HepG2 (cell line): ENCODE results near the gene KLHDC8B. TPM values are rescaled to one million over a fixed set of nuclear protein-coding genes. Genes with fewer than 3 reads are reported as not detected.

ENCODE experiments used
- ARNT2 ChIP-seq: sonication (generic); formaldehyde crosslinking; IDR thresholded peaks from 2 replicates; pipeline ENCODE4 v1.8.0; 2022; ENCODE audit warnings: mild to moderate bottlenecking, low read depth, missing genetic modification reagents, moderate library complexity
- CCAR2 ChIP-seq: fragments of 200-400 bp; formaldehyde crosslinking; optimal IDR thresholded peaks from 2 replicates; pipeline ENCODE3; 2018; ENCODE audit warnings: low read depth, mild to moderate bottlenecking, low read length, moderate library complexity
- NCOA2 ChIP-seq: sonication (generic); formaldehyde crosslinking; IDR thresholded peaks from 2 replicates; pipeline ENCODE4 v1.8.0; 2022; ENCODE audit warnings: inconsistent platforms
- SOX13 ChIP-seq, 3 experiments: fragments of 450-650 bp in 1 of 3; sonication (generic) in 1 of 3; formaldehyde crosslinking in 1 of 3; IDR thresholded peaks in 2 of 3; conservative IDR thresholded peaks in 1 of 3; 2 replicates each; pipeline versions ENCODE4 v1.5.0 to v1.6.1; 2016 to 2020; ENCODE audit warnings: antibody characterized with exemption in 1 of 3, mild to moderate bottlenecking in 1 of 3, missing compliant biosample characterization in 1 of 3, missing genetic modification reagents in 1 of 3, moderate library complexity in 1 of 3
- TGIF2 ChIP-seq: IDR thresholded peaks from 2 replicates; pipeline ENCODE4 v1.6.1; 2016; ENCODE audit warnings: control low read depth, missing compliant biosample characterization
- ZNF530 ChIP-seq: sonication (generic); formaldehyde crosslinking; IDR thresholded peaks from 2 replicates; pipeline ENCODE4 v1.5.0; 2020; ENCODE audit warnings: low read depth, mild to moderate bottlenecking, missing genetic modification reagents
- ZNF780A ChIP-seq: sonication (generic); formaldehyde crosslinking; IDR thresholded peaks from 2 replicates; pipeline ENCODE4 v1.8.0; 2022; ENCODE audit warnings: mild to moderate bottlenecking, missing genetic modification reagents, moderate library complexity
- polyA plus RNA-seq, 8 experiments: library from polyadenylated mRNA; depleted of rRNA in 3 of 8; stranded (reverse) in 7 of 8; unstranded in 1 of 8; fragments of >200 nt; fragmentation: Illumina TruSeq in 4 of 8; extraction: Trizol in 4 of 8; gene quantifications; 2 replicates each; pipeline versions ENCODE4 v1.2.1 to v1.2.3, GENCODE V29; 2011 to 2016; ENCODE audit warnings: low read depth in 4 of 8, missing spikeins in 1 of 8, mixed read lengths in 1 of 8; ENCODE audit not compliant: insufficient read depth in 1 of 8
- total RNA-seq, 5 experiments: library from RNA; depleted of rRNA; stranded (reverse); fragments of >200 nt; fragmentation: Illumina TruSeq; extraction: Trizol; gene quantifications; 2 replicates each; pipeline ENCODE4 v1.2.3, GENCODE V29; 2016; ENCODE audit warnings: low read depth in 1 of 5
- TF ChIP-seq, protein P1 (sequence below): sonication (generic); formaldehyde crosslinking; IDR thresholded peaks from 2 replicates; pipeline ENCODE4 v1.8.0; 2022; ENCODE audit warnings: mild to moderate bottlenecking, missing genetic modification reagents, moderate library complexity
- TF ChIP-seq, protein P2 (sequence below): sonication (generic); formaldehyde crosslinking; IDR thresholded peaks from 2 replicates; pipeline ENCODE4 v1.5.0; 2020; ENCODE audit warnings: mild to moderate bottlenecking, missing genetic modification reagents
- TF ChIP-seq, protein P3 (sequence below): sonication (generic); formaldehyde crosslinking; IDR thresholded peaks from 2 replicates; pipeline ENCODE4 v1.4.0; 2020; ENCODE audit warnings: missing genetic modification reagents
- TF ChIP-seq, protein P4 (sequence below): IDR thresholded peaks from 2 replicates; pipeline ENCODE4 v1.6.1; 2016; ENCODE audit warnings: mild to moderate bottlenecking
- TF ChIP-seq, protein P5 (sequence below): sonication (generic); formaldehyde crosslinking; IDR thresholded peaks from 2 replicates; pipeline ENCODE4 v1.9.0; 2021; ENCODE audit warnings: missing genetic modification reagents, mild to moderate bottlenecking, borderline replicate concordance

Gene KLHDC8B
- total and polyA plus RNA-seq, 2 of the 13 experiments (the other 11 are each of a cell fraction or from before 2014, with no cell fraction given), result 17.2 to 17.8 TPM

DNA sequence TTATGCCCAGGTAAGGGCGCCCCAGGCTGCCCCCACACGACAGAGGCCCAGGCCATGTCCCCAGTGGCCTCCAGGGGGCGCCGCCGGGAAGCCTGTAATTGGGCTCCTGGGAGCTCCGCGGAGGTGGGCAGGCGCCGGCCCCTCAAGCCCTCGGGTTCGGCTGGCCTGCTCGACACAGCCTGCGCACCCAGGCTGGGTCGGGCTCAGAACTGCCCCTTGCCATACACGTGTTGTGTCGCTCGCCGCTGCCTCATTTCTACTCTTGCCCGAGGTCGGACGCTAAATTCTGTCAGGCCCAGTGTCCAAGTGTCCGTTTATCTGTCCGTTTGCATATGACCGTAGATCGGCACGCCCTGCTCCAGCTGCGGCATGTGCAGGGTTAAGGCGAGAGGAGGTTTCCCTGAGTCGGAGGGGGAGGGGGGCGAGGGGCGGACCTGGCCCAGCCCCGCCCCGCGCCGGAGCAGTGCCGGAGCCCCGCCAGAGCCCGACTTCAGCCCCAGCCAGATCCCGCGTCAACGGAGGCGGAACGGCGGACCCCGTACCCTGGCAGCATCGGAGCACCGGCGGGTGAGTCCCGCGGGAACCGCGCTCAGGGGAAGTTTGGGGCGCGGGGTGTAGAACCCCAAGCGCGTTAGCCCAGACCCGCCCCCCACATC is at the start of gene KLHDC8B (continued):
- TF ChIP-seq CCAR2 (no peak), ARNT2 (CRISPR knock-in tag) (peak; percentile 90), ZNF780A (CRISPR knock-in tag) (no peak), ZNF530 (no peak), NCOA2 (CRISPR knock-in tag) (no peak), SOX13 (IDR thresholded peaks at IDR 0.05) (no peak), SOX13 (CRISPR knock-in tag; conservative IDR thresholded peaks at IDR 0.05 in 1 of 2, IDR thresholded peaks at IDR 0.05 in 1 of 2) (0 out of 4 replicates have a peak, but pooled peaks of 1 of the 2 experiments have one; percentile 44), TGIF2 (no peak)
- TF ChIP-seq, protein P1, sequence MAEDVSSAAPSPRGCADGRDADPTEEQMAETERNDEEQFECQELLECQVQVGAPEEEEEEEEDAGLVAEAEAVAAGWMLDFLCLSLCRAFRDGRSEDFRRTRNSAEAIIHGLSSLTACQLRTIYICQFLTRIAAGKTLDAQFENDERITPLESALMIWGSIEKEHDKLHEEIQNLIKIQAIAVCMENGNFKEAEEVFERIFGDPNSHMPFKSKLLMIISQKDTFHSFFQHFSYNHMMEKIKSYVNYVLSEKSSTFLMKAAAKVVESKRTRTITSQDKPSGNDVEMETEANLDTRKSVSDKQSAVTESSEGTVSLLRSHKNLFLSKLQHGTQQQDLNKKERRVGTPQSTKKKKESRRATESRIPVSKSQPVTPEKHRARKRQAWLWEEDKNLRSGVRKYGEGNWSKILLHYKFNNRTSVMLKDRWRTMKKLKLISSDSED (CRISPR knock-in tag), result no peak
- TF ChIP-seq, protein P2, sequence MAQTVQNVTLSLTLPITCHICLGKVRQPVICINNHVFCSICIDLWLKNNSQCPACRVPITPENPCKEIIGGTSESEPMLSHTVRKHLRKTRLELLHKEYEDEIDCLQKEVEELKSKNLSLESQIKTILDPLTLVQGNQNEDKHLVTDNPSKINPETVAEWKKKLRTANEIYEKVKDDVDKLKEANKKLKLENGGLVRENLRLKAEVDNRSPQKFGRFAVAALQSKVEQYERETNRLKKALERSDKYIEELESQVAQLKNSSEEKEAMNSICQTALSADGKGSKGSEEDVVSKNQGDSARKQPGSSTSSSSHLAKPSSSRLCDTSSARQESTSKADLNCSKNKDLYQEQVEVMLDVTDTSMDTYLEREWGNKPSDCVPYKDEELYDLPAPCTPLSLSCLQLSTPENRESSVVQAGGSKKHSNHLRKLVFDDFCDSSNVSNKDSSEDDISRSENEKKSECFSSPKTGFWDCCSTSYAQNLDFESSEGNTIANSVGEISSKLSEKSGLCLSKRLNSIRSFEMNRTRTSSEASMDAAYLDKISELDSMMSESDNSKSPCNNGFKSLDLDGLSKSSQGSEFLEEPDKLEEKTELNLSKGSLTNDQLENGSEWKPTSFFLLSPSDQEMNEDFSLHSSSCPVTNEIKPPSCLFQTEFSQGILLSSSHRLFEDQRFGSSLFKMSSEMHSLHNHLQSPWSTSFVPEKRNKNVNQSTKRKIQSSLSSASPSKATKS, result no peak
- TF ChIP-seq, protein P3, sequence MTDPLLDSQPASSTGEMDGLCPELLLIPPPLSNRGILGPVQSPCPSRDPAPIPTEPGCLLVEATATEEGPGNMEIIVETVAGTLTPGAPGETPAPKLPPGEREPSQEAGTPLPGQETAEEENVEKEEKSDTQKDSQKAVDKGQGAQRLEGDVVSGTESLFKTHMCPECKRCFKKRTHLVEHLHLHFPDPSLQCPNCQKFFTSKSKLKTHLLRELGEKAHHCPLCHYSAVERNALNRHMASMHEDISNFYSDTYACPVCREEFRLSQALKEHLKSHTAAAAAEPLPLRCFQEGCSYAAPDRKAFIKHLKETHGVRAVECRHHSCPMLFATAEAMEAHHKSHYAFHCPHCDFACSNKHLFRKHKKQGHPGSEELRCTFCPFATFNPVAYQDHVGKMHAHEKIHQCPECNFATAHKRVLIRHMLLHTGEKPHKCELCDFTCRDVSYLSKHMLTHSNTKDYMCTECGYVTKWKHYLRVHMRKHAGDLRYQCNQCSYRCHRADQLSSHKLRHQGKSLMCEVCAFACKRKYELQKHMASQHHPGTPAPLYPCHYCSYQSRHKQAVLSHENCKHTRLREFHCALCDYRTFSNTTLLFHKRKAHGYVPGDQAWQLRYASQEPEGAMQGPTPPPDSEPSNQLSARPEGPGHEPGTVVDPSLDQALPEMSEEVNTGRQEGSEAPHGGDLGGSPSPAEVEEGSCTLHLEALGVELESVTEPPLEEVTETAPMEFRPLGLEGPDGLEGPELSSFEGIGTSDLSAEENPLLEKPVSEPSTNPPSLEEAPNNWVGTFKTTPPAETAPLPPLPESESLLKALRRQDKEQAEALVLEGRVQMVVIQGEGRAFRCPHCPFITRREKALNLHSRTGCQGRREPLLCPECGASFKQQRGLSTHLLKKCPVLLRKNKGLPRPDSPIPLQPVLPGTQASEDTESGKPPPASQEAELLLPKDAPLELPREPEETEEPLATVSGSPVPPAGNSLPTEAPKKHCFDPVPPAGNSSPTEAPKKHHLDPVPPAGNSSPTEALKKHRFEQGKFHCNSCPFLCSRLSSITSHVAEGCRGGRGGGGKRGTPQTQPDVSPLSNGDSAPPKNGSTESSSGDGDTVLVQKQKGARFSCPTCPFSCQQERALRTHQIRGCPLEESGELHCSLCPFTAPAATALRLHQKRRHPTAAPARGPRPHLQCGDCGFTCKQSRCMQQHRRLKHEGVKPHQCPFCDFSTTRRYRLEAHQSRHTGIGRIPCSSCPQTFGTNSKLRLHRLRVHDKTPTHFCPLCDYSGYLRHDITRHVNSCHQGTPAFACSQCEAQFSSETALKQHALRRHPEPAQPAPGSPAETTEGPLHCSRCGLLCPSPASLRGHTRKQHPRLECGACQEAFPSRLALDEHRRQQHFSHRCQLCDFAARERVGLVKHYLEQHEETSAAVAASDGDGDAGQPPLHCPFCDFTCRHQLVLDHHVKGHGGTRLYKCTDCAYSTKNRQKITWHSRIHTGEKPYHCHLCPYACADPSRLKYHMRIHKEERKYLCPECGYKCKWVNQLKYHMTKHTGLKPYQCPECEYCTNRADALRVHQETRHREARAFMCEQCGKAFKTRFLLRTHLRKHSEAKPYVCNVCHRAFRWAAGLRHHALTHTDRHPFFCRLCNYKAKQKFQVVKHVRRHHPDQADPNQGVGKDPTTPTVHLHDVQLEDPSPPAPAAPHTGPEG, result 0 out of 2 replicates have a peak, but pooled peaks have one; percentile 55
- TF ChIP-seq, protein P4, sequence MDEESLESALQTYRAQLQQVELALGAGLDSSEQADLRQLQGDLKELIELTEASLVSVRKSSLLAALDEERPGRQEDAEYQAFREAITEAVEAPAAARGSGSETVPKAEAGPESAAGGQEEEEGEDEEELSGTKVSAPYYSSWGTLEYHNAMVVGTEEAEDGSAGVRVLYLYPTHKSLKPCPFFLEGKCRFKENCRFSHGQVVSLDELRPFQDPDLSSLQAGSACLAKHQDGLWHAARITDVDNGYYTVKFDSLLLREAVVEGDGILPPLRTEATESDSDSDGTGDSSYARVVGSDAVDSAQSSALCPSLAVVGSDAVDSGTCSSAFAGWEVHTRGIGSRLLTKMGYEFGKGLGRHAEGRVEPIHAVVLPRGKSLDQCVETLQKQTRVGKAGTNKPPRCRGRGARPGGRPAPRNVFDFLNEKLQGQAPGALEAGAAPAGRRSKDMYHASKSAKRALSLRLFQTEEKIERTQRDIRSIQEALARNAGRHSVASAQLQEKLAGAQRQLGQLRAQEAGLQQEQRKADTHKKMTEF (CRISPR knock-in tag), result peak; percentile 88
- TF ChIP-seq, protein P5, sequence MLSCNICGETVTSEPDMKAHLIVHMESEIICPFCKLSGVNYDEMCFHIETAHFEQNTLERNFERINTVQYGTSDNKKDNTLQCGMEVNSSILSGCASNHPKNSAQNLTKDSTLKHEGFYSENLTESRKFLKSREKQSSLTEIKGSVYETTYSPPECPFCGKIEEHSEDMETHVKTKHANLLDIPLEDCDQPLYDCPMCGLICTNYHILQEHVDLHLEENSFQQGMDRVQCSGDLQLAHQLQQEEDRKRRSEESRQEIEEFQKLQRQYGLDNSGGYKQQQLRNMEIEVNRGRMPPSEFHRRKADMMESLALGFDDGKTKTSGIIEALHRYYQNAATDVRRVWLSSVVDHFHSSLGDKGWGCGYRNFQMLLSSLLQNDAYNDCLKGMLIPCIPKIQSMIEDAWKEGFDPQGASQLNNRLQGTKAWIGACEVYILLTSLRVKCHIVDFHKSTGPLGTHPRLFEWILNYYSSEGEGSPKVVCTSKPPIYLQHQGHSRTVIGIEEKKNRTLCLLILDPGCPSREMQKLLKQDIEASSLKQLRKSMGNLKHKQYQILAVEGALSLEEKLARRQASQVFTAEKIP, result no peak
